K562 (cell line): ENCODE data around the gene DOCK1.

Experiments
- BRCA1 ChIP-seq, 2 experiments: fragments of 450-650 bp in 1 of 2; sonication (generic) in 1 of 2; formaldehyde crosslinking in 1 of 2; IDR thresholded peaks; 2 replicates each; pipeline versions ENCODE4 v1.5.0 to v1.6.1; 2017 to 2020; ENCODE audit warnings: mild to moderate bottlenecking in 1 of 2, missing genetic modification reagents in 1 of 2
- CBX3 ChIP-seq, 2 experiments: IDR thresholded peaks; 1 replicate in 1 of 2; 2 replicates in 1 of 2; pipeline ENCODE4 v1.6.1; 2012; ENCODE audit warnings: inconsistent platforms in 2 of 2, low read length in 2 of 2, borderline replicate concordance in 1 of 2, control low read depth in 1 of 2
- HDAC3 ChIP-seq: fragments of 450-650 bp; IDR thresholded peaks from 2 replicates; pipeline ENCODE4 v1.6.1; 2018; ENCODE audit warnings: borderline replicate concordance, mild to moderate bottlenecking, moderate library complexity; ENCODE audit not compliant: partially characterized antibody
- LCOR ChIP-seq: sonication (generic); formaldehyde crosslinking; IDR thresholded peaks from 2 replicates; pipeline ENCODE4 v1.8.0; 2022; ENCODE audit warnings: mild to moderate bottlenecking, missing genetic modification reagents
- MAZ ChIP-seq, 2 experiments: fragments of 450-650 bp in 1 of 2; sonication (generic) in 1 of 2; formaldehyde crosslinking; IDR thresholded peaks in 1 of 2; conservative IDR thresholded peaks in 1 of 2; 2 replicates each; pipeline versions ENCODE4 v1.4.0 to v1.5.0; 2020; ENCODE audit warnings: mild to moderate bottlenecking in 1 of 2, missing genetic modification reagents in 1 of 2
- POLR2A ChIP-seq: fragments of 450-650 bp; conservative IDR thresholded peaks from 2 replicates; pipeline ENCODE4 v1.6.1; 2016
- TBP ChIP-seq: optimal IDR thresholded peaks from 2 replicates; pipeline ENCODE3; 2011; ENCODE audit warnings: low read depth, low read length, improper control_type of control experiment
- YY1 ChIP-seq, 3 experiments: IDR thresholded peaks; 2 replicates each; pipeline ENCODE4 v1.6.1; 2011; ENCODE audit warnings: low read length in 2 of 3, mild to moderate bottlenecking in 2 of 3, moderate library complexity in 2 of 3, borderline replicate concordance in 1 of 3, control low read depth in 1 of 3, low read depth in 1 of 3; ENCODE audit not compliant: insufficient read depth in 3 of 3, insufficient replicate concordance in 2 of 3, control insufficient read depth in 1 of 3, insufficient read length in 1 of 3; ENCODE audit errors: extremely low read depth in 1 of 3
- TF ChIP-seq, protein P1 (sequence below), 2 experiments: fragments of 450-650 bp; formaldehyde crosslinking in 1 of 2; IDR thresholded peaks; 2 replicates each; pipeline versions ENCODE4 v1.4.0 to v1.6.1; 2014 to 2020; ENCODE audit warnings: mild to moderate bottlenecking in 2 of 2, borderline replicate concordance in 1 of 2, low read depth in 1 of 2

- TF ChIP-seq LCOR (CRISPR knock-in tag) (no peak), YY1 (IDR thresholded peaks at IDR 0.05; ENCODE audit: borderline replicate concordance in 1 of 3, control insufficient read depth in 1 of 3, extremely low read depth in 1 of 3, insufficient read depth in 3 of 3, insufficient read length in 1 of 3, insufficient replicate concordance in 2 of 3, low read depth in 1 of 3, low read length in 2 of 3) (no peak), MAZ (CRISPR knock-in tag; conservative IDR thresholded peaks at IDR 0.05 in 1 of 2, IDR thresholded peaks at IDR 0.05 in 1 of 2) (no peak), CBX3 (IDR thresholded peaks at IDR 0.05; ENCODE audit: borderline replicate concordance in 1 of 2, low read length in 2 of 2) (no peak), POLR2A (no peak), BRCA1 (IDR thresholded peaks at IDR 0.05) (no peak), BRCA1 (CRISPR knock-in tag; IDR thresholded peaks at IDR 0.05) (no peak), TBP (no peak), HDAC3 (no peak)
- TF ChIP-seq, protein P1, sequence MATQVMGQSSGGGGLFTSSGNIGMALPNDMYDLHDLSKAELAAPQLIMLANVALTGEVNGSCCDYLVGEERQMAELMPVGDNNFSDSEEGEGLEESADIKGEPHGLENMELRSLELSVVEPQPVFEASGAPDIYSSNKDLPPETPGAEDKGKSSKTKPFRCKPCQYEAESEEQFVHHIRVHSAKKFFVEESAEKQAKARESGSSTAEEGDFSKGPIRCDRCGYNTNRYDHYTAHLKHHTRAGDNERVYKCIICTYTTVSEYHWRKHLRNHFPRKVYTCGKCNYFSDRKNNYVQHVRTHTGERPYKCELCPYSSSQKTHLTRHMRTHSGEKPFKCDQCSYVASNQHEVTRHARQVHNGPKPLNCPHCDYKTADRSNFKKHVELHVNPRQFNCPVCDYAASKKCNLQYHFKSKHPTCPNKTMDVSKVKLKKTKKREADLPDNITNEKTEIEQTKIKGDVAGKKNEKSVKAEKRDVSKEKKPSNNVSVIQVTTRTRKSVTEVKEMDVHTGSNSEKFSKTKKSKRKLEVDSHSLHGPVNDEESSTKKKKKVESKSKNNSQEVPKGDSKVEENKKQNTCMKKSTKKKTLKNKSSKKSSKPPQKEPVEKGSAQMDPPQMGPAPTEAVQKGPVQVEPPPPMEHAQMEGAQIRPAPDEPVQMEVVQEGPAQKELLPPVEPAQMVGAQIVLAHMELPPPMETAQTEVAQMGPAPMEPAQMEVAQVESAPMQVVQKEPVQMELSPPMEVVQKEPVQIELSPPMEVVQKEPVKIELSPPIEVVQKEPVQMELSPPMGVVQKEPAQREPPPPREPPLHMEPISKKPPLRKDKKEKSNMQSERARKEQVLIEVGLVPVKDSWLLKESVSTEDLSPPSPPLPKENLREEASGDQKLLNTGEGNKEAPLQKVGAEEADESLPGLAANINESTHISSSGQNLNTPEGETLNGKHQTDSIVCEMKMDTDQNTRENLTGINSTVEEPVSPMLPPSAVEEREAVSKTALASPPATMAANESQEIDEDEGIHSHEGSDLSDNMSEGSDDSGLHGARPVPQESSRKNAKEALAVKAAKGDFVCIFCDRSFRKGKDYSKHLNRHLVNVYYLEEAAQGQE (IDR thresholded peaks at IDR 0.05; ENCODE audit: borderline replicate concordance), result no peak
- TF ChIP-seq, protein P1 (CRISPR knock-in tag; IDR thresholded peaks at IDR 0.05; ENCODE audit: low read depth), result no peak
These were observed 5.6 kb downstream of the DOCK1 start for GRCh38 chr10:126910798-126911197.
